ENCODE data around the gene S100PBP.
"Not testable (repeated sequence)": the region's sequence is repeated elsewhere in the genome, so short reads cannot be mapped to it uniquely, and the experiment has no call there.

S100PBP gene

GRCh38 chr1:32901823-32902534 lies 84.5 kb downstream of the S100PBP start:
- no peak for DNase-seq

DNA sequence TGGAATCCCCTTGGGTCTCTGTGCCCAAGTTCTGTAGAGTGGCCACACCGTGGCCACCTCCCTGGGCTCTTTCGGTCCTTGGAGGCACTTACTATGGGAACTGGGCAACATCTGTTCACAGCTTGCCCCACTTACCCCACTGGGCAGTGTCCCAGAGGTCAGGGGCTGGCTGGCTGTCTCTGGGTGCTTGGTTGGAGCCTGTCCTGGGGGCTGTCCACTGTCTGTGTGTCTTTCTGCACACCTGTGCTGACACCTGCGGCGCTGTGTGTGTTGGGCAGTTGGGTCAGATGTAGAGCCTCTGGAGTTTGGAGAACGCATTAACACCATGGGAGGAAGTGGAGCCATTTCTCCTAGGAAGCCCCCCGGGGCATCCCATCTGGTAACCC lies 85.1 kb downstream of the S100PBP start:
- no peak for DNase-seq

DNA sequence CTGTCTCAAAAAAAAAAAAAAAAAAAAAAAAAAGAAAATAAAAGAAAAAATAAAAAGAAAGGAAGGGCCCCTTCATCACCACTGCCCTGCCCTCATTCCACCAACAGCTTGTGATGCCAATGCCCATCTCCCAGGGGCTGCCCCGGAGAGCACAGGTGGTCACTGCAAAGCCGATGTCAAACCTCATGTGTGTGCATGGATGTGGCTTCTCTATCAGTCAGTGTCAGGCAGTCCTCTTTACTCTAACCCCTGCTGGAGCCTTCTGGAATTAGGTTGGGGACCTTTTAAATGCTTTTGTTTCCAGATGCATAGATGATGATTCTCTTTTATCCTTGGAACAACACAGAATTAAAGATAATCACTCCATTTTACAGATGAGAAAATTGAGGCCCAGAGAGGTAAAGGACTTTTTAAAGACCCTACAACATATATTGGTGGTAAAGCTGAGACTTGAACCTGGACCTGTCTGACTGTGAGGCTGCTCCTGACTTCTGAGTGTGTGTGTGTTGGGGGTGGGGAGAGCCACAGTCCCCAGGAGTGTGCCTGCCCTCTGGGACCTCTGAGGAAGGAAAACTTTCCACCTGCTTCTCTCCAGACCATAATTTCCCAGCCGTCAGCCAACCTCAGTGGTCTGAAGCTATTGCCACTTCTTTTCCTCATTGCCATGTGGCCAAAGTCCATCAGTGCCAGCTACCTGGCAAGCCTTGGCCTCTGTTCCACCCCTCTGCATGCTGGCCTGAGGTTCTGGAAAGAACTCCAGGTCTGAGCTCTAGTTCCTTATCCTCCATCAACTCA lies 86.7 kb downstream of the S100PBP start:
- DNase-seq: no peak

DNA sequence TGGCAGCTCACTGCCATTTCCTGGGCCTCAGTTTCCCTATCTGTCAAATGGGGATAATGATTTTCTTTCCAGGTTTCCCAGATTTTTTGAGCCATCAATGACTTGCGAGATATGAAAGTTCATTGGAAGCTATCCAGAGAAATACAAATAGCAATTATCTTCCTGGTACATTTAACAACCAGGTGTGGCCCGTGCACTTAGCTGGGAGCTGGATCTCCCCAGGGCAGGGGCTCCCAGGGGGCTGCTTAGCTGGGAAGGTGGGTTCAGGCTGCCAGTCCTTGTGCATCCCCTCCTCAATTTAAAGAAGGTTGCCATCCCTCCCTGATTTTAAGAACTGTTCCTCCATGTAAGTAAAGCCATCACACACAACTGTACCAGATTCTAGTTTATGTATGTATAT lies 87.3 kb downstream of the S100PBP start:
- DNase-seq: no peak

GRCh38 chr1:32905588-32905987 lies 88.1 kb downstream of the S100PBP start:
- DNase-seq: not testable (repeated sequence)

- no peak for DNase-seq
Observed at GRCh38 chr1:32906654-32907053, 89.2 kb downstream of the S100PBP start.

DNA sequence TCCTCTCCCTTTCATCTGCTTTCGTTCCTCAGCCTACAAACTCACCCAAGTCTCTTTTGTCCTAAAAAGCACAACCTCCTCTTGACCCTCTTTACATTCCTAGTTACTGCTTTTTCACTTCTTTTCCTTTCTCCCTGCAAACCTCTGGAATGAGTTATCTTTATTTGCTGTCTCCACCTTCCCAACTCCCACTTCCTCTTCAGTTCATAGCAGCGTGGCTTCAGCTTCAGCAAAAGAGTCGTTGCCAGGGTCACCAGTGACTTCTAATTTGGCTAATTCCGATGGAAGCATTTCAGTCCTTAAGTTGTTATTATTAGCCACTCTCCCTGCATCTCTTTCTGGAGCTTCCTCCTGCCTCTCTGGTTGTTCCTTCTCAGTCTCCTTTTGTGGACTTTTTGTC lies 90.0 kb downstream of the S100PBP start:
- no peak for DNase-seq

Measured in AML-193 (cell line).